ENCODE results near the gene TMEM235.

Gene TMEM235

GRCh38 chr17:78250891-78251772 is 19.7 kb downstream of the TMEM235 start (continued):
- peak; percentile 68; the same call in 1 of the 2 replicates for TF ChIP-seq ZNF561 (tag by site-specific recombination; IDR thresholded peaks at IDR 0.05; ENCODE audit: borderline replicate concordance)
- 0 out of 2 replicates have a peak, but pooled peaks have one; percentile 29 for TF ChIP-seq ZNF639 (tag by site-specific recombination; IDR thresholded peaks at IDR 0.05)
- peak; percentile 90 for TF ChIP-seq KLF17 (tag by site-specific recombination; IDR thresholded peaks at IDR 0.05)
- no peak for TF ChIP-seq ZNF791 (tag by site-specific recombination; IDR thresholded peaks at IDR 0.05)
- no peak for TF ChIP-seq ZNF777 (tag by site-specific recombination; IDR thresholded peaks at IDR 0.05; ENCODE audit: borderline replicate concordance)
- no peak for TF ChIP-seq ZNF626 (tag by site-specific recombination; IDR thresholded peaks at IDR 0.05)
- no peak for TF ChIP-seq ZNF830 (tag by site-specific recombination; IDR thresholded peaks at IDR 0.05; ENCODE audit: low read depth)
- no peak for TF ChIP-seq ZNF146 (tag by site-specific recombination; IDR thresholded peaks at IDR 0.05)
- TF ChIP-seq ZNF76 (tag by site-specific recombination; IDR thresholded peaks at IDR 0.05; ENCODE audit: borderline replicate concordance, low read depth), result peak; percentile 49; the same call in 1 of the 2 replicates
- TF ChIP-seq ZNF610 (tag by site-specific recombination; IDR thresholded peaks at IDR 0.05; ENCODE audit: borderline replicate concordance), result peak; percentile 72; the same call in 1 of the 2 replicates
- peak; percentile 55; the same call in 1 of the 2 replicates for TF ChIP-seq KLF9 (tag by site-specific recombination; IDR thresholded peaks at IDR 0.05; ENCODE audit: low read depth)
- no peak for TF ChIP-seq ZFP41 (tag by site-specific recombination; IDR thresholded peaks at IDR 0.05; ENCODE audit: borderline replicate concordance)
- TF ChIP-seq ZNF580 (tag by site-specific recombination; IDR thresholded peaks at IDR 0.05), result no peak
- no peak for TF ChIP-seq ZNF362 (tag by site-specific recombination; IDR thresholded peaks at IDR 0.05)
- no peak for TF ChIP-seq MEIS1 (CRISPR knock-in tag; IDR thresholded peaks at IDR 0.05; ENCODE audit: borderline replicate concordance)
- TF ChIP-seq ZNF133 (tag by site-specific recombination; IDR thresholded peaks at IDR 0.05), result no peak
- peak; percentile 88 for TF ChIP-seq GLIS1 (tag by site-specific recombination; IDR thresholded peaks at IDR 0.05)
- no peak for TF ChIP-seq ZNF449 (tag by site-specific recombination; IDR thresholded peaks at IDR 0.05)
- TF ChIP-seq ZSCAN4 (tag by site-specific recombination; IDR thresholded peaks at IDR 0.05), result no peak
- TF ChIP-seq ZNF214 (tag by site-specific recombination; IDR thresholded peaks at IDR 0.05; ENCODE audit: borderline replicate concordance), result no peak
- TF ChIP-seq ZNF555 (tag by site-specific recombination; conservative IDR thresholded peaks at IDR 0.05), result no peak
- TF ChIP-seq ZNF112 (tag by site-specific recombination; IDR thresholded peaks at IDR 0.05), result no peak
- no peak for TF ChIP-seq ZNF280C (tag by site-specific recombination; IDR thresholded peaks at IDR 0.05)
- TF ChIP-seq ZNF274 (IDR thresholded peaks at IDR 0.05; ENCODE audit: low read length), result no peak
- TF ChIP-seq ZNF274 (tag by site-specific recombination; IDR thresholded peaks at IDR 0.05; ENCODE audit: borderline replicate concordance), result no peak
- no peak for TF ChIP-seq ZNF704 (tag by site-specific recombination; IDR thresholded peaks at IDR 0.05)
- TF ChIP-seq ZNF664 (tag by site-specific recombination; IDR thresholded peaks at IDR 0.05), result no peak
- no peak for TF ChIP-seq GLI2 (tag by site-specific recombination; IDR thresholded peaks at IDR 0.05; ENCODE audit: borderline replicate concordance, low read depth)
- TF ChIP-seq WT1 (tag by site-specific recombination; IDR thresholded peaks at IDR 0.05), result no peak; the same call in 1 of the 2 replicates

All from HEK293 (cell line).